GM23338 (cell line): ENCODE measurements around the gene ZNF804A. TPM values are rescaled to one million over a fixed set of nuclear protein-coding genes. Genes with fewer than 3 reads are reported as not detected.

Experiments used
- ATAC-seq: fragments of 200-7000 bp; cut with Tn5 transposase; 3 replicates; pipeline ENCODE4 v1.9.1; 2020
- DNase-seq: peaks from one replicate; pipeline ENCODE4 v3.0.0-alpha.2; 2015; ENCODE audit warnings: low spot score
- H2AFZ ChIP-seq: fragments of 200-600 bp; sonication (generic); 2 replicates; pipeline ENCODE4 v1.8.0; 2016; ENCODE audit warnings: antibody characterized with exemption, mild to moderate bottlenecking, moderate library complexity
- H3F3A ChIP-seq: fragments of 200-600 bp; sonication (generic); replicated peaks from 2 replicates; pipeline ENCODE4 v1.8.0; 2017; ENCODE audit warnings: antibody characterized with exemption, mixed run types, low read depth
- H3K27ac ChIP-seq: fragments of 200-600 bp; sonication (generic); 2 replicates; pipeline ENCODE4 v1.6.1; 2016; ENCODE audit warnings: low read depth
- H3K27me3 ChIP-seq: fragments of 200-600 bp; sonication (generic); 2 replicates; pipeline ENCODE4 v1.8.0; 2016; ENCODE audit warnings: mild to moderate bottlenecking, mixed run types, moderate library complexity; ENCODE audit not compliant: insufficient read depth
- H3K36me3 ChIP-seq: fragments of 200-600 bp; sonication (generic); 2 replicates; pipeline ENCODE4 v1.8.0; 2016; ENCODE audit warnings: mild to moderate bottlenecking; ENCODE audit not compliant: insufficient read depth
- H3K4me1 ChIP-seq: fragments of 200-600 bp; sonication (generic); 2 replicates; pipeline ENCODE4 v1.8.0; 2016; ENCODE audit warnings: mild to moderate bottlenecking, moderate library complexity; ENCODE audit not compliant: insufficient read depth
- H3K4me2 ChIP-seq: fragments of 200-600 bp; sonication (generic); 2 replicates; pipeline ENCODE4 v1.7.1; 2017; ENCODE audit warnings: mixed run types
- H3K4me3 ChIP-seq: fragments of 200-600 bp; sonication (generic); 2 replicates; pipeline ENCODE4 v1.6.1; 2016; ENCODE audit warnings: mixed run types
- H3K79me2 ChIP-seq: fragments of 200-600 bp; sonication (generic); replicated peaks from 2 replicates; pipeline ENCODE4 v1.8.0; 2017; ENCODE audit warnings: mild to moderate bottlenecking; ENCODE audit not compliant: insufficient read depth
- H3K9me2 ChIP-seq: fragments of 200-600 bp; sonication (generic); 2 replicates; pipeline ENCODE4 v1.8.0; 2017; ENCODE audit not compliant: insufficient read depth
- H4K20me1 ChIP-seq: fragments of 200-600 bp; sonication (generic); replicated peaks from 2 replicates; pipeline ENCODE4 v1.8.0; 2017; ENCODE audit warnings: mild to moderate bottlenecking; ENCODE audit not compliant: insufficient read depth
- H3K27ac Mint-ChIP-seq: 2 replicates; pipeline ENCODE4 v1.8.0; 2020; ENCODE audit warnings: inconsistent platforms, mild to moderate bottlenecking, moderate library complexity, mixed read lengths
- H3K27me3 Mint-ChIP-seq: 3 replicates; pipeline ENCODE4 v1.8.0; 2022; ENCODE audit warnings: low read depth, mild to moderate bottlenecking, moderate library complexity, mixed read lengths, inconsistent platforms; ENCODE audit not compliant: insufficient read depth, poor library complexity
- H3K36me3 Mint-ChIP-seq: 3 replicates; pipeline ENCODE4 v1.8.0; 2021; ENCODE audit warnings: low read depth, mild to moderate bottlenecking, inconsistent platforms, moderate library complexity, mixed read lengths
- H3K4me1 Mint-ChIP-seq: 3 replicates; pipeline ENCODE4 v1.8.0; 2020; ENCODE audit warnings: mild to moderate bottlenecking, inconsistent platforms, mixed read lengths
- H3K4me3 Mint-ChIP-seq: 3 replicates; pipeline ENCODE4 v1.8.0; 2021; ENCODE audit warnings: moderate library complexity, mild to moderate bottlenecking, inconsistent platforms, mixed read lengths
- H3K9me3 Mint-ChIP-seq: 3 replicates; pipeline ENCODE4 v1.8.0; 2020; ENCODE audit warnings: moderate library complexity, mild to moderate bottlenecking, inconsistent platforms, mixed read lengths
- CREB1 ChIP-seq: fragments of 250-450 bp; sonication (Bioruptor Pico); IDR thresholded peaks from 2 replicates; pipeline ENCODE4 v1.5.0; 2020; ENCODE audit warnings: low read depth, mild to moderate bottlenecking, moderate library complexity
- CTCF ChIP-seq, 2 experiments: fragments of 200-600 bp in 1 of 2; sonication (generic) in 1 of 2; conservative IDR thresholded peaks; 2 replicates each; pipeline versions ENCODE4 v1.5.1 to v1.6.1; 2016 to 2017; ENCODE audit warnings: antibody characterized with exemption in 2 of 2, low read depth in 2 of 2, mild to moderate bottlenecking in 2 of 2, moderate library complexity in 1 of 2
- REST ChIP-seq: IDR thresholded peaks from one replicate; pipeline ENCODE4 v1.6.1; 2018; ENCODE audit warnings: antibody characterized with exemption; ENCODE audit not compliant: unreplicated experiment
- ZNF114 ChIP-seq: fragments of 250-450 bp; sonication (Bioruptor Pico); IDR thresholded peaks from 2 replicates; pipeline ENCODE4 v1.5.0; 2020; ENCODE audit warnings: mild to moderate bottlenecking, moderate library complexity
- ZNF462 ChIP-seq: fragments of 250-450 bp; sonication (Bioruptor Pico); IDR thresholded peaks from 2 replicates; pipeline ENCODE4 v1.5.0; 2020; ENCODE audit warnings: mild to moderate bottlenecking, moderate library complexity
- polyA plus RNA-seq: library from polyadenylated mRNA; unstranded; fragments of >200 nt; fragmentation: Nextera tagmentation; extraction: Ambion mirVana; gene quantifications from 2 replicates; pipeline ENCODE4 v1.2.1, GENCODE V29; 2016
- total RNA-seq: library from RNA; depleted of rRNA; stranded (reverse); fragments of >200 nt; shearing (Covaris generic); gene quantifications from 2 replicates; pipeline ENCODE4 v1.2.3, GENCODE V29; 2014

Gene ZNF804A
- total and polyA plus RNA-seq, 2 experiments from 2014 or later: not detected

GRCh38 chr2:184769686-184770085 is 171.4 kb downstream of the ZNF804A start:
- Histone ChIP-seq H3K4me3 (no peak overlapping the region), H4K20me1 (no peaks in the 10 kb centered on the region), H3K4me1 (0 out of 2 replicates have a peak, but pooled peaks cover 5% of the 10 kb centered on the region), H3K4me2 (no peak overlapping the region), H3K79me2 (no peaks in the 10 kb centered on the region), H3F3A (no peaks in the 10 kb centered on the region), H3K27me3 (no peaks in the 10 kb centered on the region), H3K27ac (no peak overlapping the region), H2AFZ (no peak overlapping the region), H3K9me2 (no peaks in the 10 kb centered on the region), H3K36me3 (no peaks in the 10 kb centered on the region)
- Mint-ChIP-seq H3K4me1 (peaks cover 4% of the 10 kb centered on the region; the same call in 2 of the 3 replicates), H3K36me3 (no peaks in the 10 kb centered on the region; the same call in 2 of the 3 replicates), H3K27me3 (no peaks in the 10 kb centered on the region), H3K9me3 (no peaks in the 10 kb centered on the region), H3K4me3 (no peak overlapping the region), H3K27ac (no peak overlapping the region)
- no peak for ATAC-seq
- TF ChIP-seq REST (no peak), CTCF (conservative IDR thresholded peaks at IDR 0.05; ENCODE audit: low read depth in 2 of 2) (no peak), ZNF114 (CRISPR knock-in tag) (no peak), CREB1 (CRISPR knock-in tag) (no peak), ZNF462 (no peak)
- no peak for DNase-seq
